Stimulated activated CD8-positive, alpha-beta memory T cell treated with anti-CD3 and anti-CD28 coated beads, Interleukin-7, amount 100 ng/mL, for 24 hours (primary cell): ENCODE measurements around the gene CASP3.
"Not testable (repeated sequence)": the region's sequence is repeated elsewhere in the genome, so short reads cannot be mapped to it uniquely, and the experiment has no call there.

Experiments
- DNase-seq: peaks from one replicate; pipeline ENCODE4 v3.0.0-alpha.2; 2020; ENCODE audit warnings: low read depth

The CASP3 gene

DNA sequence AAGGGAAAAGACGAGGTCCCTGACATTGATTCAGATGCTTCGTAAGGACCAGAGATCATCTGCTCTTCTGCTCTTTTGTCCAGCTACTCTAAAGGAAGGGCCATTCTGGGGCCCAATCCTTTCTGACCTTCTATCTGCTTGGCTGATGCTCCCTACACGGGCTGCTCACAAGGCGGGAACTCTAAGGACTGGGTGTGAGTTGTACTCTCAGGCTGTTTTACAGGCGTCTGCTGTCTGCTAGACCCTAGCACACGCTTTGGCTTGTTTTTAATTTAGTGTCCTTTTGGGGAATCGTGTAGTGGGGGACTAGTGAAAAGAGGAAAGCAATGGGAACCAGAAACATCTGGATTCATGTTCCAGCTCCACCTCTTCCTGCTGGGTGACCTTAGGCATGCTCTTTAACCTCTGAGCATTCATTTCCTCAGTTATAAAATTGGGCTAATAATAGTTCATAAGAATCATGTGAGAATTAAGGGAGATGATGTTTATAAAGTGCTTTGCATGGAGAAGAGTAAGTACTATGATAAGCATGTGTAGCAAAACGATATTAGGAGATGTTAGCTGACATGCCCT, 53.1 kb downstream of the CASP3 start:
- DNase-seq, result no peak

- DNase-seq, result no peak
Observed at GRCh38 chr4:184595430-184595829, 53.8 kb downstream of the CASP3 start.

GRCh38 chr4:184593461-184593860, 55.8 kb downstream of the CASP3 start:
- DNase-seq, result no peak

DNA sequence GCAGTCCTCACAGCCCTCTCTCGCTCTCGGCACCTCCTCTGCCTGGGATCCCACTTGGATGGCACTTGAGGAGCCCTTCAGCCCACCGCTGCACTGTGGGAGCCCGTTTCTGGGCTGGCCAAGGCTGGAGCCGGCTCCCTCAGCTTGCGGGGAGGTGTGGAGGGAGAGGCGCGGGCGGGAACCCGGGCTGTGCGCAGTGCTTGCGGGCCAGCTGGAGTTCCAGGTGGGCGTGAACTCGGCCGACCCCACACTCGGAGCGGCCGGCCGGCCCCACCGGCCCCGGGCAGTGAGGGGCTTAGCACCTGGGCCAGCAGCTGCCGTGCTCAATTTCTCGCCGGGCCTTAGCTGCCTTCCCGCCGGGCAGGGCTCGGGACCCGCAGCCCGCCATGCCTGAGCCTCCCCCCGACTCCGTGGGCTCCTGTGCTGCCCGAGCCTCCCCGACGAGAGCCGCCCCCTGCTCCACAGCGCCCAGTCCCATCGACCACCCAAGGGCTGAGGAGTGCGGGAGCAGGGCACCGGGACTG, 57.4 kb downstream of the CASP3 start:
- DNase-seq, result not testable (repeated sequence)

- no peak for DNase-seq
Observed at GRCh38 chr4:184591070-184591677, 58.1 kb downstream of the CASP3 start.

- DNase-seq, result no peak
Observed at GRCh38 chr4:184590196-184590595, 59.1 kb downstream of the CASP3 start.

- no peak for DNase-seq
Observed at GRCh38 chr4:184588893-184589292, 60.4 kb downstream of the CASP3 start.

DNA sequence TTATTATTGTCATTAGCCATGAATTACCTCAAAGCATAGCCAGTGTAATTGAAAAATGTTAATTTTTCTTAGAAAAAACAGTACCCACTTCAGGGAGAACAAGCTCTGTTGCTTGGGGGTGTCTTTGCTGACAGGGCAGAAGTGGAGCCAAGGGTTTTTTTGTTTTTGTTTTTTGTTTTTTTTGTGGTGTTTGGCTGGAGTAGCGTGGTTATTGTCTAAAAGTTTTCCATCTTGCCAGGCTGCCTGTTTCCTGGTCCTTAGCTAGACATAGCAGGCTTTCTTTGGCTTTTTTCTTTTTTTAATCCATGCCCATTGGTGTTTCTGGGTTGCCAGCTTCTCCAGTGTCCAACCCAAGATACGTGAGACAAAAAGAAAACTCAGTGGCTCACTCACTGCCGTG, 61.5 kb downstream of the CASP3 start:
- DNase-seq, result no peak

GRCh38 chr4:184587221-184587620, 62.0 kb downstream of the CASP3 start:
- DNase-seq, result no peak

- DNase-seq, result no peak
Observed at GRCh38 chr4:184583738-184584502, 65.3 kb downstream of the CASP3 start.
